Smooth muscle cell (in vitro differentiated cells): ENCODE data around the gene TGIF2. TPM values are rescaled to one million over a fixed set of nuclear protein-coding genes. Genes with fewer than 3 reads are reported as not detected.

Source experiments
- DNase-seq: peaks from one replicate; lab custom pipeline; 2025; ENCODE audit not compliant: unreplicated experiment; lab: John Stamatoyannopoulos, UW
- H2AFZ ChIP-seq: fragments of 200-600 bp; sonication (generic); 2 replicates; pipeline ENCODE4 v1.6.0; 2016; ENCODE audit warnings: antibody characterized with exemption, low read depth, mild to moderate bottlenecking
- H3F3A ChIP-seq: fragments of 200-600 bp; sonication (generic); 2 replicates; pipeline ENCODE4 v1.6.0; 2017; ENCODE audit warnings: antibody characterized with exemption, low read depth
- H3K27ac ChIP-seq: fragments of 200-600 bp; sonication (generic); 2 replicates; pipeline ENCODE4 v1.5.1; 2016; ENCODE audit warnings: low read depth, mild to moderate bottlenecking
- H3K27me3 ChIP-seq: fragments of 200-600 bp; sonication (generic); 2 replicates; pipeline ENCODE4 v1.6.1; 2016; ENCODE audit warnings: low read depth, mild to moderate bottlenecking
- H3K36me3 ChIP-seq: fragments of 200-600 bp; sonication (generic); 2 replicates; pipeline ENCODE4 v1.5.1; 2016; ENCODE audit warnings: low read depth
- H3K4me1 ChIP-seq: fragments of 200-600 bp; sonication (generic); 2 replicates; pipeline ENCODE4 v1.5.1; 2016; ENCODE audit warnings: low read depth
- H3K4me2 ChIP-seq: fragments of 200-600 bp; sonication (generic); 2 replicates; pipeline ENCODE4 v1.6.0; 2016; ENCODE audit warnings: mild to moderate bottlenecking
- H3K4me3 ChIP-seq: fragments of 200-600 bp; sonication (generic); 2 replicates; pipeline ENCODE4 v1.5.1; 2016; ENCODE audit warnings: mild to moderate bottlenecking
- H3K79me2 ChIP-seq: fragments of 200-600 bp; sonication (generic); 2 replicates; pipeline ENCODE4 v1.6.0; 2016; ENCODE audit warnings: low read depth, mild to moderate bottlenecking
- H3K9ac ChIP-seq: fragments of 200-600 bp; sonication (generic); 2 replicates; pipeline ENCODE4 v1.6.0; 2016; ENCODE audit warnings: low read depth
- H3K9me3 ChIP-seq: fragments of 200-600 bp; sonication (generic); replicated peaks from 2 replicates; pipeline ENCODE4 v1.5.1; 2016; ENCODE audit warnings: low read depth
- H4K20me1 ChIP-seq: fragments of 200-600 bp; sonication (generic); 2 replicates; pipeline ENCODE4 v1.6.0; 2016; ENCODE audit warnings: low read depth
- CTCF ChIP-seq: fragments of 200-600 bp; sonication (generic); IDR thresholded peaks from 2 replicates; pipeline ENCODE4 v1.5.1; 2017; ENCODE audit warnings: borderline replicate concordance, mild to moderate bottlenecking, antibody characterized with exemption; ENCODE audit not compliant: insufficient read depth, poor library complexity, severe bottlenecking
- WGBS: methylation state at CpG from one replicate; pipeline ENCODE4 v1.1.7; 2016; ENCODE audit warnings: low lambda C conversion rate; 5-methylcytosine and 5-hydroxymethylcytosine counted together
- polyA plus RNA-seq: library from polyadenylated mRNA; unstranded; fragments of >200 nt; fragmentation: Nextera tagmentation; extraction: Ambion mirVana; gene quantifications from 2 replicates; pipeline ENCODE4 v1.2.1, GENCODE V29; 2016
- total RNA-seq: library from RNA; depleted of rRNA; stranded (reverse); fragments of >200 nt; gene quantifications from 2 replicates; pipeline ENCODE4 v1.2.3, GENCODE V29; 2014

TGIF2 gene
- total and polyA plus RNA-seq, 2 experiments from 2014 or later: 14.5 to 18.1 TPM

DNA sequence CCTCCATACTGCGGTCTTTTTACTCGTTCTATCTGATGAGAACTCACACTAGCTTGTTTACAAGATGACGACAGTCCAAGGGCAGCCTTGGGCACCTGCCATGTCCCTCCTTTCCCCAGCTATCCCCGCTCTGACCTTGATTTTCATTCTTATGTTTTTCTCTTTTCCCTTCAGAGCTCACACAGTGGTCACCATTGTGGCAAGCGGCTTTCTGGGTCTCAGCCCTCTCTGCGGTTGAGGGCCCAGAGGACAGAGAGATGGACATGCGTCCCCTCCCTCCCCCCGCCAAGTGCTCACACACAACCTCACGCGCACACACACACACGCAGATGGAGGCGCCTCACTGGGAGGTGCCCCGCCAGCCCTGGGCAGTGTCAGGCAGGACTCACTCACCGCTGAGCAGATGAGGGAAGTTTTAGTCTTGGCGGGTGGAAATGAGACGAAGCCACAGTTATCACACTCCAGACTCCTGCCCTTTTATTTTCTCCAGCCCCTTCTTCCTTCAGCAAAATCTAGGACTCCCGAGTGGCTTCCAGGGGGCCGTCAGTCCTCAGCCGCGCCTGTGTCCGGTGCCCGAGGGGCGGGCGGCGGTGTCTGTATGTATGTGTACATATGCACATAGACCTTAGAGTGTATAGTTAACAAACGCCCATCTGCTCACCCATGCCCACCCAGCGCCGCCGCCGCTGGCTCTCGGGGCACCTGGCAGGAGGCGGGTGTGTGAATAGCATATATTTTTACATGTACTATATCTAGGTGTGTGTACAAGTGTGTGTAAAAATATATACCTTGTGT is 45.9 kb upstream of the TGIF2 start:
- Histone ChIP-seq H4K20me1 (peaks cover 56% of the 10 kb centered on the region), H3K4me3 (no peak overlapping the region), H3K9me3 (no peaks in the 10 kb centered on the region), H2AFZ (no peak overlapping the region), H3K36me3 (peaks cover 9% of the 10 kb centered on the region), H3K79me2 (peaks cover 5% of the 10 kb centered on the region), H3K9ac (no peak overlapping the region), H3K27me3 (no peaks in the 10 kb centered on the region), H3K4me2 (no peak overlapping the region), H3K27ac (no peak overlapping the region), H3K4me1 (no peaks in the 10 kb centered on the region), H3F3A (no peaks in the 10 kb centered on the region)
- DNase-seq: no peak
- no peak for TF ChIP-seq CTCF
- 97% methylated on average over 32 of the region's 32 CpGs for WGBS

GRCh38 chr20:36528176-36528874 is 45.1 kb upstream of the TGIF2 start:
- Histone ChIP-seq H3K4me1 (no peaks in the 10 kb centered on the region), H3K4me3 (no peak overlapping the region), H3K9ac (no peak overlapping the region), H3K27me3 (no peaks in the 10 kb centered on the region), H3K4me2 (no peak overlapping the region), H3K27ac (no peak overlapping the region), H3F3A (no peaks in the 10 kb centered on the region), H4K20me1 (peaks cover 48% of the 10 kb centered on the region), H3K79me2 (peaks cover under 1% of the 10 kb centered on the region), H3K36me3 (peaks cover 7% of the 10 kb centered on the region), H3K9me3 (no peaks in the 10 kb centered on the region), H2AFZ (no peak overlapping the region)
- no peak for TF ChIP-seq CTCF
- no peak for DNase-seq
- 94% methylated on average over 18 of the region's 18 CpGs for WGBS

GRCh38 chr20:36528875-36529417 is 44.5 kb upstream of the TGIF2 start:
- no peak overlapping the region for H3K9ac ChIP-seq
- H3K27me3 ChIP-seq: no peaks in the 10 kb centered on the region
- no peak overlapping the region for H3K4me2 ChIP-seq
- H3K79me2 ChIP-seq: no peaks in the 10 kb centered on the region
- H3K36me3 ChIP-seq: peaks cover 4% of the 10 kb centered on the region
- TF ChIP-seq CTCF: no peak
- H3K9me3 ChIP-seq: no peaks in the 10 kb centered on the region
- H3K27ac ChIP-seq: no peak overlapping the region
- no peak overlapping the region for H2AFZ ChIP-seq
- no peak overlapping the region for H3K4me3 ChIP-seq
- no peak for DNase-seq
- no peaks in the 10 kb centered on the region for H3F3A ChIP-seq
- peaks cover 42% of the 10 kb centered on the region for H4K20me1 ChIP-seq
- H3K4me1 ChIP-seq: no peaks in the 10 kb centered on the region
- 94% methylated on average over 14 of the region's 14 CpGs for WGBS
